H1 (cell line): ENCODE measurements around the gene PM20D1. TPM values are rescaled to one million over a fixed set of nuclear protein-coding genes. Genes with fewer than 3 reads are reported as not detected.

ENCODE experiments used
- CTCF ChIA-PET: fragments of 300-600 bp; sonication (Branson Sonifier 250); formaldehyde crosslinking; loops from one replicate; lab custom pipeline; 2021; ENCODE audit not compliant: partially characterized antibody; lab: Charles Lee
- POLR2A ChIA-PET: fragments of 300-600 bp; sonication (Branson Sonifier 250); formaldehyde crosslinking; loops from one replicate; lab custom pipeline; 2021; ENCODE audit warnings: inconsistent platforms; ENCODE audit not compliant: partially characterized antibody; lab: Charles Lee
- DNase-seq, 2 experiments: peaks; one replicate each; pipeline versions ENCODE4 v3.0.0 to v3.0.0-alpha.2; 2010 to 2022; ENCODE audit warnings: low spot score in 2 of 2, low read depth in 1 of 2, mixed read lengths in 1 of 2
- FAIRE-seq: peaks from 2 replicates; lab custom pipeline; 2011; peaks lifted over from hg19 to GRCh38; lab: Jason Lieb, UNC
- H2AFZ ChIP-seq: 2 replicates; pipeline ENCODE4 v1.8.1; 2012; ENCODE audit warnings: low read length, inconsistent platforms
- H2AK5ac ChIP-seq: 2 replicates; pipeline ENCODE4 v1.6.1; 2013; ENCODE audit warnings: low read depth, low read length
- H2BK120ac ChIP-seq: replicated peaks from 2 replicates; pipeline ENCODE3; 2013; ENCODE audit warnings: low read depth, low read length, inconsistent platforms
- H2BK12ac ChIP-seq: 2 replicates; pipeline ENCODE4 v1.6.1; 2013; ENCODE audit warnings: low read depth, low read length
- H2BK15ac ChIP-seq: 2 replicates; pipeline ENCODE4 v1.6.1; 2013; ENCODE audit warnings: low read length
- H2BK20ac ChIP-seq: 2 replicates; pipeline ENCODE4 v1.6.1; 2013; ENCODE audit warnings: low read length
- H2BK5ac ChIP-seq: 2 replicates; pipeline ENCODE4 v1.6.1; 2013; ENCODE audit warnings: low read depth, low read length
- H3K14ac ChIP-seq: 2 replicates; pipeline ENCODE4 v1.6.1; 2013; ENCODE audit warnings: inconsistent platforms; ENCODE audit not compliant: insufficient read length
- H3K18ac ChIP-seq: 2 replicates; pipeline ENCODE4 v1.6.1; 2013; ENCODE audit warnings: low read length; ENCODE audit errors: extremely low read depth
- H3K23ac ChIP-seq: 2 replicates; pipeline ENCODE4 v1.6.1; 2013; ENCODE audit warnings: inconsistent platforms; ENCODE audit not compliant: insufficient read length
- H3K23me2 ChIP-seq: 2 replicates; pipeline ENCODE4 v1.6.1; 2013; ENCODE audit warnings: low read depth, low read length
- H3K27ac ChIP-seq: 2 replicates; pipeline ENCODE4 v1.6.1; 2011; ENCODE audit warnings: low read depth, low read length, inconsistent platforms
- H3K27me3 ChIP-seq, 4 experiments: replicated peaks in 1 of 4; 1 replicate in 1 of 4; 2 replicates in 3 of 4; pipeline versions ENCODE4 v1.6.1 to v1.8.1; 2011 to 2013; ENCODE audit warnings: low read length in 3 of 4, mild to moderate bottlenecking in 3 of 4, inconsistent platforms in 2 of 4, mixed read lengths in 2 of 4, moderate library complexity in 1 of 4; ENCODE audit not compliant: control insufficient read depth in 3 of 4, insufficient read depth in 3 of 4; ENCODE audit errors: extremely low read depth in 1 of 4
- H3K36me3 ChIP-seq, 4 experiments: 2 replicates each; pipeline versions ENCODE4 v1.6.1 to v1.8.1; 2011 to 2013; ENCODE audit warnings: mild to moderate bottlenecking in 4 of 4, low read length in 3 of 4, moderate library complexity in 2 of 4, control low read depth in 1 of 4, inconsistent platforms in 1 of 4; ENCODE audit not compliant: insufficient read depth in 4 of 4, control insufficient read depth in 2 of 4
- H3K4ac ChIP-seq: replicated peaks from 2 replicates; pipeline ENCODE3; 2013; ENCODE audit warnings: low read length, low read depth, mixed read lengths, inconsistent platforms; ENCODE audit not compliant: insufficient read length
- H3K4me1 ChIP-seq, 4 experiments: replicated peaks in 1 of 4; 1 replicate in 1 of 4; 2 replicates in 3 of 4; pipeline versions ENCODE4 v1.6.1 to v1.8.1; 2011 to 2013; ENCODE audit warnings: low read length in 3 of 4, inconsistent platforms in 2 of 4, mixed read lengths in 1 of 4; ENCODE audit not compliant: insufficient read depth in 4 of 4, control insufficient read depth in 3 of 4
- H3K4me2 ChIP-seq, 2 experiments: 2 replicates each; pipeline versions ENCODE4 v1.6.1 to v1.8.1; 2011 to 2013; ENCODE audit warnings: low read depth in 2 of 2, low read length in 2 of 2, control low read depth in 1 of 2, inconsistent platforms in 1 of 2, mild to moderate bottlenecking in 1 of 2; ENCODE audit not compliant: insufficient read depth in 1 of 2
- H3K4me3 ChIP-seq, 4 experiments: fragments of 200-600, 300-600 bp in 1 of 4; sonication (generic), shearing (Covaris generic), sonication (Bioruptor Twin) in 1 of 4; 2 replicates each; pipeline versions ENCODE4 v1.5.1 to v1.8.1; 2011 to 2016; ENCODE audit warnings: low read length in 4 of 4, low read depth in 3 of 4, control low read depth in 2 of 4, inconsistent platforms in 2 of 4, mild to moderate bottlenecking in 2 of 4, mixed read lengths in 1 of 4, moderate library complexity in 1 of 4; ENCODE audit not compliant: insufficient read depth in 2 of 4; ENCODE audit errors: extremely low read depth in 1 of 4
- H3K56ac ChIP-seq: replicated peaks from 2 replicates; pipeline ENCODE3; 2013; ENCODE audit warnings: low read depth, mild to moderate bottlenecking, mixed read lengths, low read length, inconsistent platforms; ENCODE audit not compliant: insufficient read length
- H3K79me1 ChIP-seq: 2 replicates; pipeline ENCODE4 v1.6.1; 2013; ENCODE audit warnings: low read depth, low read length, control low read depth
- H3K79me2 ChIP-seq, 2 experiments: 2 replicates each; pipeline versions ENCODE4 v1.6.1 to v1.8.1; 2012 to 2013; ENCODE audit warnings: low read length in 2 of 2, mild to moderate bottlenecking in 2 of 2, inconsistent platforms in 1 of 2; ENCODE audit not compliant: insufficient read depth in 2 of 2, control insufficient read depth in 1 of 2
- H3K9ac ChIP-seq, 4 experiments: replicated peaks in 1 of 4; 1 replicate in 1 of 4; 2 replicates in 3 of 4; pipeline versions ENCODE4 v1.6.1 to v1.8.1; 2011 to 2013; ENCODE audit warnings: low read depth in 3 of 4, low read length in 3 of 4, control low read depth in 2 of 4, mild to moderate bottlenecking in 2 of 4, moderate library complexity in 2 of 4, inconsistent platforms in 1 of 4; ENCODE audit errors: extremely low read depth in 1 of 4
- H3K9me3 ChIP-seq, 2 experiments: 2 replicates each; pipeline versions ENCODE4 v1.6.1 to v1.8.1; 2012 to 2013; ENCODE audit warnings: mild to moderate bottlenecking in 2 of 2, moderate library complexity in 2 of 2, control low read depth in 1 of 2, inconsistent platforms in 1 of 2, low read depth in 1 of 2, low read length in 1 of 2, mixed read lengths in 1 of 2; ENCODE audit not compliant: insufficient read depth in 2 of 2
- H4K20me1 ChIP-seq, 2 experiments: replicated peaks in 1 of 2; 2 replicates each; pipeline versions ENCODE3 to v1.8.1; 2011 to 2013; ENCODE audit warnings: inconsistent platforms in 2 of 2, low read length in 2 of 2, mild to moderate bottlenecking in 1 of 2; ENCODE audit not compliant: insufficient read depth in 2 of 2, control insufficient read depth in 1 of 2
- H4K5ac ChIP-seq: 2 replicates; pipeline ENCODE4 v1.6.1; 2013; ENCODE audit warnings: low read length, low read depth, mixed read lengths, inconsistent platforms; ENCODE audit not compliant: insufficient read length
- H4K8ac ChIP-seq: 2 replicates; pipeline ENCODE4 v1.8.0; 2013; ENCODE audit warnings: mild to moderate bottlenecking, moderate library complexity, low read length, inconsistent platforms; ENCODE audit not compliant: insufficient read depth; ENCODE audit errors: extremely low read depth
- H4K91ac ChIP-seq: replicated peaks from 2 replicates; pipeline ENCODE3; 2013; ENCODE audit warnings: low read length, mixed read lengths, inconsistent platforms; ENCODE audit not compliant: insufficient read length
- CEBPB ChIP-seq: IDR thresholded peaks from 2 replicates; pipeline ENCODE4 v1.6.1; 2012; ENCODE audit warnings: low read depth, low read length
- E2F6 ChIP-seq: IDR thresholded peaks from 2 replicates; pipeline ENCODE4 v1.6.1; 2012; ENCODE audit warnings: inconsistent platforms
- FOSL1 ChIP-seq: IDR thresholded peaks from 2 replicates; pipeline ENCODE4 v1.6.1; 2011; ENCODE audit warnings: mild to moderate bottlenecking, low read depth, low read length, moderate library complexity; ENCODE audit not compliant: insufficient read depth
- HDAC2 ChIP-seq, 2 experiments: fragments of 300-600 bp in 1 of 2; sonication (generic) in 1 of 2; IDR thresholded peaks; 2 replicates each; pipeline ENCODE4 v1.6.1; 2011 to 2012; ENCODE audit warnings: low read depth in 2 of 2, low read length in 2 of 2, mild to moderate bottlenecking in 2 of 2, moderate library complexity in 2 of 2, borderline replicate concordance in 1 of 2, inconsistent platforms in 1 of 2
- POLR2AphosphoS5 ChIP-seq: IDR thresholded peaks from 2 replicates; pipeline ENCODE4 v1.6.1; 2011; ENCODE audit warnings: low read depth, low read length
- RBBP5 ChIP-seq: IDR thresholded peaks from 2 replicates; pipeline ENCODE4 v1.7.1; 2012; ENCODE audit warnings: low read depth, mild to moderate bottlenecking, inconsistent platforms, low read length, moderate library complexity, borderline replicate concordance
- SIRT6 ChIP-seq: IDR thresholded peaks from one replicate; pipeline ENCODE4 v1.7.1; 2012; ENCODE audit warnings: low read length, inconsistent platforms
- SIX5 ChIP-seq: IDR thresholded peaks from 2 replicates; pipeline ENCODE4 v1.6.1; 2011; ENCODE audit warnings: mild to moderate bottlenecking, low read depth, low read length
- SP1 ChIP-seq: IDR thresholded peaks from 2 replicates; pipeline ENCODE4 v1.6.1; 2011; ENCODE audit warnings: low read depth, low read length
- SUZ12 ChIP-seq: fragments of 200-600 bp; sonication (generic); IDR thresholded peaks from 2 replicates; pipeline ENCODE4 v1.6.1; 2012; ENCODE audit warnings: mild to moderate bottlenecking, inconsistent platforms, low read length, moderate library complexity, mixed read lengths
- USF2 ChIP-seq: IDR thresholded peaks from 2 replicates; pipeline ENCODE4 v1.6.1; 2011; ENCODE audit warnings: low read length, improper control_type of control experiment
- WGBS, 2 experiments: shearing (Covaris generic) in 1 of 2; methylation state at CpG; one replicate each; pipeline versions ENCODE4 v1.1.6 to v1.1.7; 2013 to 2015; ENCODE audit warnings: low lambda C conversion rate in 2 of 2, mixed read lengths in 2 of 2, inconsistent platforms in 1 of 2, low coverage in 1 of 2, missing lambda C conversion rate in 1 of 2; ENCODE audit not compliant: insufficient replicate concordance in 2 of 2, insufficient coverage in 1 of 2, insufficient read length in 1 of 2; ENCODE audit errors: extremely low coverage in 1 of 2, missing lambda C conversion rate in 1 of 2; 5-methylcytosine and 5-hydroxymethylcytosine counted together
- polyA plus RNA-seq, 7 experiments: library from polyadenylated mRNA; depleted of rRNA in 3 of 7; stranded (reverse) in 5 of 7; unstranded in 2 of 7; fragments of >200 nt in 5 of 7; fragments of 200-250 nt in 2 of 7; gene quantifications; 1 replicate in 5 of 7; 2 replicates in 1 of 7; 4 replicates in 1 of 7; pipeline versions ENCODE4 v1.2.1 to v1.2.3, GENCODE V29; 2011 to 2013; ENCODE audit warnings: missing spikeins in 2 of 7, mixed read lengths in 2 of 7
- total RNA-seq: library from RNA; stranded (reverse); fragmentation: NEBNext Ultra II Directional; extraction: Animal tissue kit (Norgen Biotek cat#: 25700); gene quantifications from 2 replicates; pipeline ENCODE4 v1.2.1, GENCODE V29; 2021

Gene PM20D1
- total and polyA plus RNA-seq, 2 of the 8 experiments (the other 6 are each of a cell fraction or from before 2014, with no cell fraction given), result 0.05 TPM; not detected in 1

DNA sequence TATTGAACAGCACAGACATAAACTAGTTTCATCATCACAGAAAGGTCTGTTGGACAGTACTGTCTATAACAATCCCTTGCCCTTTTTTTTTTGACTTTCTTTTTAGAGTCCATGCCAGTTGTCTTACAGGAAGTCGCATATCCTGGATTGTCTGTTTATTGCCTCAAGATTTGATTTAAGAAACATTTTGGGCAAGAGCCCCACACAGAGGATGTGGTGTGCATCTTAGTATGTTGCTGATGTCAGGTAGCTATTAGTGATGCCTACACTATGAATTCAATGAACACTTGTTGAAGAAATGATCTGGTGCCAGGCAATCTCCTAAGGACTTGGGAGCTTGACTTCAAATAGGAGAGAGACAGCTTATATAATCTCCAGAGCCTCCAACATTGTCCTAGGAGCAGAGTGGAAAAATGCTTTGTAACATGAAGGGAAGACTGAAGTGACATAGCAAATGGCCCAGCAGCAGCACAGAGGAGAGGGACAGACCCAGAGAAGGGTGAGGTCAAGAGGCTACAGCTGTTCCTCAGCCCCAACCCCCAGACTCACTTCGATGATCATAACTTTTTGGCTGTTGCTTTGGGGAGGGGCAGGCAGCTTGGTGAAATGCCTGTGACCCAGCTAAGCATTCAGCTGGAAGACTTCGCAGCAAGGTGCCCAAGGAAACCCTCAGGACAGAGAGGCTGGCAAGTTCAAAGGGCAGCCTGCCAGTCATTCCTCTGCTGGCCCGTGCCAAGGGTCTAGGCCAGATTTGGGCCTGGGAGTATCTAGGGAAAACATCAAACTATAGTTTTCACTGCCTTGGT is 67.1 kb downstream of the PM20D1 start:
- Histone ChIP-seq H4K5ac (no peak overlapping the region), H3K23ac (no peak overlapping the region), H3K9ac (no peak overlapping the region), H3K79me2 (no peaks in the 10 kb centered on the region), H3K4me2 (no peak overlapping the region), H2BK120ac (no peak overlapping the region), H2AFZ (no peak overlapping the region), H3K79me1 (no peaks in the 10 kb centered on the region), H3K4me1 (no peaks in the 10 kb centered on the region), H3K27ac (no peak overlapping the region), H3K9me3 (no peaks in the 10 kb centered on the region), H3K56ac (no peak overlapping the region), H2BK20ac (no peak overlapping the region), H2AK5ac (no peak overlapping the region), H3K4me3 (no peak overlapping the region), H3K27me3 (no peaks in the 10 kb centered on the region), H3K18ac (no peak overlapping the region), H3K14ac (no peak overlapping the region), H3K23me2 (no peaks in the 10 kb centered on the region), H4K8ac (no peak overlapping the region), H2BK5ac (no peak overlapping the region), H2BK15ac (no peak overlapping the region), H3K36me3 (no peaks in the 10 kb centered on the region), H4K20me1 (no peaks in the 10 kb centered on the region), H4K91ac (no peak overlapping the region), H3K4ac (no peak overlapping the region), H2BK12ac (no peak overlapping the region)
- ChIA-PET POLR2A (interaction anchor here (0.7 kb wide), 1 partner anchor 19 kb away, joined by 3 read pairs; no protein-coding TSS in a partner anchor), CTCF (interaction anchor here (0.9 to 2.1 kb wide), 4 partner anchors 9 to 195 kb away, joined by 3 to 10 read pairs (median 3); no protein-coding TSS in a partner anchor)
- DNase-seq (no peak), FAIRE-seq (no peak)
- WGBS, 2 experiments, result 92% methylated on average over 4 of the region's 4 CpGs; no CpG with 5 or more reads in 1 of the 2 experiments
- TF ChIP-seq CEBPB, result no peak
- no peak for TF ChIP-seq E2F6
- TF ChIP-seq USF2, result no peak
- no peak for TF ChIP-seq SIRT6
- no peak for TF ChIP-seq POLR2AphosphoS5
- no peak for TF ChIP-seq FOSL1
- TF ChIP-seq SUZ12, result no peak
- no peak for TF ChIP-seq HDAC2 (IDR thresholded peaks at IDR 0.05; ENCODE audit: borderline replicate concordance in 1 of 2, low read depth in 2 of 2, low read length in 2 of 2)
- TF ChIP-seq SP1, result no peak
- TF ChIP-seq SIX5, result no peak
- no peak for TF ChIP-seq RBBP5
